GM23338 (cell line): ENCODE measurements around the gene SUSD3.

ENCODE experiments used
- CREB1 ChIP-seq: fragments of 250-450 bp; sonication (Bioruptor Pico); IDR thresholded peaks from 2 replicates; pipeline ENCODE4 v1.5.0; 2020; ENCODE audit warnings: low read depth, mild to moderate bottlenecking, moderate library complexity
- CTCF ChIP-seq, 2 experiments: fragments of 200-600 bp in 1 of 2; sonication (generic) in 1 of 2; conservative IDR thresholded peaks; 2 replicates each; pipeline versions ENCODE4 v1.5.1 to v1.6.1; 2016 to 2017; ENCODE audit warnings: antibody characterized with exemption in 2 of 2, low read depth in 2 of 2, mild to moderate bottlenecking in 2 of 2, moderate library complexity in 1 of 2
- EZH2 ChIP-seq: fragments of 200-600 bp; sonication (generic); IDR thresholded peaks from one replicate; pipeline ENCODE4 v1.8.0; 2017; ENCODE audit warnings: antibody characterized with exemption, mild to moderate bottlenecking, low read depth; ENCODE audit not compliant: unreplicated experiment
- EZH2phosphoT487 ChIP-seq: fragments of 200-600 bp; sonication (generic); IDR thresholded peaks from one replicate; pipeline ENCODE4 v1.8.1; 2018; ENCODE audit warnings: antibody characterized with exemption; ENCODE audit not compliant: unreplicated experiment
- POLR2AphosphoS5 ChIP-seq: IDR thresholded peaks from 2 replicates; pipeline ENCODE4 v1.6.1; 2016; ENCODE audit warnings: antibody characterized with exemption, low read depth
- REST ChIP-seq: IDR thresholded peaks from one replicate; pipeline ENCODE4 v1.6.1; 2018; ENCODE audit warnings: antibody characterized with exemption; ENCODE audit not compliant: unreplicated experiment

GRCh38 chr9:93053781-93054331, 4.6 kb upstream of the SUSD3 start:
- TF ChIP-seq CTCF (conservative IDR thresholded peaks at IDR 0.05; ENCODE audit: low read depth in 2 of 2) (no peak), POLR2AphosphoS5 (no peak), REST (no peak), EZH2phosphoT487 (no peak), EZH2 (no peak), CREB1 (CRISPR knock-in tag) (no peak)
